GM18498 (cell line): Measurements from ENCODE around the gene KIAA0930.

Source experiments
- ATAC-seq: cut with Tn5 transposase; IDR thresholded peaks from one replicate; pipeline ENCODE4 v1.9.1; 2021; ENCODE audit warnings: mild to moderate bottlenecking, moderate library complexity; ENCODE audit not compliant: unreplicated experiment

KIAA0930 gene

GRCh38 chr22:45238076-45238956 lies 2.4 kb downstream of the KIAA0930 start:
- ATAC-seq = no peak

GRCh38 chr22:45237065-45237990 lies 3.4 kb downstream of the KIAA0930 start:
- ATAC-seq = no peak

GRCh38 chr22:45235851-45236342 lies 4.8 kb downstream of the KIAA0930 start:
- no peak for ATAC-seq

GRCh38 chr22:45235101-45235777 lies 5.5 kb downstream of the KIAA0930 start:
- peak; percentile 75 for ATAC-seq

GRCh38 chr22:45233827-45234226 lies 6.9 kb downstream of the KIAA0930 start:
- ATAC-seq = no peak

- no peak for ATAC-seq
These were observed 7.3 kb downstream of the KIAA0930 start for GRCh38 chr22:45233386-45233785.

GRCh38 chr22:45231293-45231692 lies 9.4 kb downstream of the KIAA0930 start:
- ATAC-seq = no peak

- no peak for ATAC-seq
These were observed 10.5 kb downstream of the KIAA0930 start for GRCh38 chr22:45230026-45230721.

GRCh38 chr22:45229181-45229580 lies 11.5 kb downstream of the KIAA0930 start:
- no peak for ATAC-seq

GRCh38 chr22:45228401-45228754 lies 12.3 kb downstream of the KIAA0930 start:
- ATAC-seq = no peak

GRCh38 chr22:45227645-45228400 lies 12.9 kb downstream of the KIAA0930 start:
- no peak for ATAC-seq

GRCh38 chr22:45226503-45227186 lies 14.0 kb downstream of the KIAA0930 start:
- no peak for ATAC-seq

- ATAC-seq = no peak
These were observed 14.8 kb downstream of the KIAA0930 start for GRCh38 chr22:45225732-45226502.

GRCh38 chr22:45224988-45225731 lies 15.5 kb downstream of the KIAA0930 start:
- ATAC-seq = no peak

GRCh38 chr22:45224331-45224730 lies 16.4 kb downstream of the KIAA0930 start:
- ATAC-seq = no peak

GRCh38 chr22:45223304-45224117 lies 17.2 kb downstream of the KIAA0930 start:
- no peak for ATAC-seq

GRCh38 chr22:45221201-45221600 lies 19.5 kb downstream of the KIAA0930 start:
- no peak for ATAC-seq
